ENCODE measurements around the gene CACNA1C. TPM values are rescaled to one million over a fixed set of nuclear protein-coding genes. Genes with fewer than 3 reads are reported as not detected.

The CACNA1C gene
- total RNA-seq, 2 donors from 2014 or later = 0.86 to 6.3 TPM

- Mint-ChIP-seq H3K4me1 (peaks cover 51% of the 10 kb centered on the region), H3K4me3 (no peak overlapping the region), H3K27me3 (ENCODE audit: insufficient read depth) (peaks cover 1% of the 10 kb centered on the region), H3K9me3 (peaks cover 17% of the 10 kb centered on the region), H3K27ac (no peak overlapping the region), H3K36me3 (ENCODE audit: low read depth) (no peaks in the 10 kb centered on the region)
- Histone ChIP-seq H3K27me3 (ENCODE audit: control insufficient read depth, insufficient read depth, low read length, poor library complexity, severe bottlenecking) (no peaks in the 10 kb centered on the region), H3K9me3 (ENCODE audit: control insufficient read depth, low read length) (peaks cover 19% of the 10 kb centered on the region), H3K9ac (ENCODE audit: extremely low read depth, low read length, poor library complexity, severe bottlenecking) (no peak overlapping the region), H3K27ac (ENCODE audit: low read depth, low read length) (no peak overlapping the region), H3K36me3 (ENCODE audit: control insufficient read depth, insufficient read depth, low read length) (no peaks in the 10 kb centered on the region), H3K4me3 (ENCODE audit: low read length) (no peak overlapping the region), H3K4me1 (ENCODE audit: control insufficient read depth, insufficient read depth, low read length) (peaks cover 28% of the 10 kb centered on the region)
- no peak for DNase-seq
- TF ChIP-seq, protein P1, sequence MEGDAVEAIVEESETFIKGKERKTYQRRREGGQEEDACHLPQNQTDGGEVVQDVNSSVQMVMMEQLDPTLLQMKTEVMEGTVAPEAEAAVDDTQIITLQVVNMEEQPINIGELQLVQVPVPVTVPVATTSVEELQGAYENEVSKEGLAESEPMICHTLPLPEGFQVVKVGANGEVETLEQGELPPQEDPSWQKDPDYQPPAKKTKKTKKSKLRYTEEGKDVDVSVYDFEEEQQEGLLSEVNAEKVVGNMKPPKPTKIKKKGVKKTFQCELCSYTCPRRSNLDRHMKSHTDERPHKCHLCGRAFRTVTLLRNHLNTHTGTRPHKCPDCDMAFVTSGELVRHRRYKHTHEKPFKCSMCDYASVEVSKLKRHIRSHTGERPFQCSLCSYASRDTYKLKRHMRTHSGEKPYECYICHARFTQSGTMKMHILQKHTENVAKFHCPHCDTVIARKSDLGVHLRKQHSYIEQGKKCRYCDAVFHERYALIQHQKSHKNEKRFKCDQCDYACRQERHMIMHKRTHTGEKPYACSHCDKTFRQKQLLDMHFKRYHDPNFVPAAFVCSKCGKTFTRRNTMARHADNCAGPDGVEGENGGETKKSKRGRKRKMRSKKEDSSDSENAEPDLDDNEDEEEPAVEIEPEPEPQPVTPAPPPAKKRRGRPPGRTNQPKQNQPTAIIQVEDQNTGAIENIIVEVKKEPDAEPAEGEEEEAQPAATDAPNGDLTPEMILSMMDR (conservative IDR thresholded peaks at IDR 0.05) = no peak
- 92 to 93% methylated on average over 6 of the region's 6 CpGs for WGBS, 2 experiments (ENCODE audit: insufficient coverage in 1 of 2, insufficient read length in 1 of 2)
These were observed 116.0 kb downstream of the CACNA1C start for GRCh38 chr12:2168808-2169207.

GRCh38 chr12:2169489-2169888 is 116.7 kb downstream of the CACNA1C start:
- Histone ChIP-seq H3K4me1 (ENCODE audit: control insufficient read depth, insufficient read depth, low read length) (peaks cover 28% of the 10 kb centered on the region), H3K36me3 (ENCODE audit: control insufficient read depth, insufficient read depth, low read length) (no peaks in the 10 kb centered on the region), H3K27ac (ENCODE audit: low read depth, low read length) (no peak overlapping the region), H3K4me3 (ENCODE audit: low read length) (no peak overlapping the region), H3K9me3 (ENCODE audit: control insufficient read depth, low read length) (peaks cover 19% of the 10 kb centered on the region), H3K27me3 (ENCODE audit: control insufficient read depth, insufficient read depth, low read length, poor library complexity, severe bottlenecking) (no peaks in the 10 kb centered on the region), H3K9ac (ENCODE audit: extremely low read depth, low read length, poor library complexity, severe bottlenecking) (no peak overlapping the region)
- H3K27me3 Mint-ChIP-seq (ENCODE audit: insufficient read depth) = peaks cover 3% of the 10 kb centered on the region
- H3K9me3 Mint-ChIP-seq = peaks cover 17% of the 10 kb centered on the region
- H3K4me3 Mint-ChIP-seq = no peak overlapping the region
- H3K4me1 Mint-ChIP-seq = peaks cover 51% of the 10 kb centered on the region
- no peak for DNase-seq
- no peak overlapping the region for H3K27ac Mint-ChIP-seq
- WGBS, 2 experiments (ENCODE audit: insufficient coverage in 1 of 2, insufficient read length in 1 of 2) = 90 to 92% methylated on average over 3 to 4 of the region's 4 CpGs
- TF ChIP-seq, protein P1 (conservative IDR thresholded peaks at IDR 0.05) = no peak
- H3K36me3 Mint-ChIP-seq (ENCODE audit: low read depth) = no peaks in the 10 kb centered on the region

DNA sequence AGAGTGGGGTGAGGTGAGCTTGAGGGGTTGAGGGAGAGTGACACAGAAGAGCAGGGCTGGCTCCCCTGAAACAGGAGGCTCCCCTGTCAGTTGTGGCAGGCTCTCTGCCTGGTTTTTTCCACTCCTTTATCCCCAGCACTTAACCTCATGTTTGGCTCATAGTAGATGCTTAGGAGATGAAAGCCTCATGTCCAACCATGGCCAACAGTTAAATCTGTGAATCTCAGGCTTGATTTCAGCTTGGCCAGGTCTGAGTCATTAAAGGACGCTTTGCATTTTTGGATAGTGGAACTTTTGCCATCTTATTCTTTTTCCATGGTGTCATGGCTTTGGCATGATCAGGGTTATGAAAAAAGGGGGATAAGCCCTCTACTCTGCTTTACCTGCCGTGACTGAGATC is 117.2 kb downstream of the CACNA1C start:
- no peaks in the 10 kb centered on the region for H3K27me3 ChIP-seq (ENCODE audit: control insufficient read depth, insufficient read depth, low read length, poor library complexity, severe bottlenecking)
- Mint-ChIP-seq H3K27ac (no peak overlapping the region), H3K9me3 (peaks cover 17% of the 10 kb centered on the region), H3K4me1 (peaks cover 48% of the 10 kb centered on the region), H3K4me3 (no peak overlapping the region), H3K27me3 (ENCODE audit: insufficient read depth) (peaks cover 3% of the 10 kb centered on the region), H3K36me3 (ENCODE audit: low read depth) (no peaks in the 10 kb centered on the region)
- no peak for DNase-seq
- 94 to 96% methylated on average over 2 of the region's 2 CpGs for WGBS, 2 experiments (ENCODE audit: insufficient coverage in 1 of 2, insufficient read length in 1 of 2)
- peaks cover 19% of the 10 kb centered on the region for H3K9me3 ChIP-seq (ENCODE audit: control insufficient read depth, low read length)
- no peaks in the 10 kb centered on the region for H3K36me3 ChIP-seq (ENCODE audit: control insufficient read depth, insufficient read depth, low read length)
- TF ChIP-seq, protein P1 (conservative IDR thresholded peaks at IDR 0.05) = no peak
- no peak overlapping the region for H3K27ac ChIP-seq (ENCODE audit: low read depth, low read length)
- H3K4me3 ChIP-seq (ENCODE audit: low read length) = no peak overlapping the region
- H3K9ac ChIP-seq (ENCODE audit: extremely low read depth, low read length, poor library complexity, severe bottlenecking) = no peak overlapping the region
- H3K4me1 ChIP-seq (ENCODE audit: control insufficient read depth, insufficient read depth, low read length) = peaks cover 27% of the 10 kb centered on the region

Measured in endodermal cell (in vitro differentiated cells).